PFSK-1 (cell line): ENCODE results near the gene MUC4.

Experiments
- POLR2AphosphoS5 ChIP-seq: IDR thresholded peaks from 2 replicates; pipeline ENCODE4 v1.6.1; 2012; ENCODE audit warnings: low read depth, mild to moderate bottlenecking, control low read depth, low read length, moderate library complexity
- REST ChIP-seq, 2 experiments: IDR thresholded peaks; 2 replicates each; pipeline versions ENCODE4 v1.6.1 to v1.8.0; 2011 to 2012; ENCODE audit warnings: low read depth in 2 of 2, low read length in 2 of 2, control low read depth in 1 of 2, inconsistent platforms in 1 of 2, mild to moderate bottlenecking in 1 of 2, moderate library complexity in 1 of 2; ENCODE audit not compliant: insufficient read depth in 1 of 2
- SIN3A ChIP-seq: IDR thresholded peaks from 2 replicates; pipeline ENCODE4 v1.6.1; 2012; ENCODE audit warnings: mild to moderate bottlenecking, low read length, moderate library complexity, borderline replicate concordance; ENCODE audit not compliant: insufficient read depth

- TF ChIP-seq REST (IDR thresholded peaks at IDR 0.05; ENCODE audit: insufficient read depth in 1 of 2, low read depth in 2 of 2, low read length in 2 of 2) (no peak), POLR2AphosphoS5 (no peak), SIN3A (no peak)
These were observed 44.8 kb upstream of the MUC4 start for GRCh38 chr3:195856410-195857084.
